NCI-H524 treated with DMSO at 0.1 percent for 48 hours (cell line): ENCODE data around the gene TNNI3.
"Not testable (repeated sequence)": the region's sequence is repeated elsewhere in the genome, so short reads cannot be mapped to it uniquely, and the experiment has no call there.

Experiments
- DNase-seq: peaks from one replicate; lab custom pipeline; 2025; lab: John Stamatoyannopoulos, UW

TNNI3 gene

GRCh38 chr19:55173186-55173713 lies 15.7 kb upstream of the TNNI3 start:
- no peak for DNase-seq

GRCh38 chr19:55172741-55173140 lies 15.2 kb upstream of the TNNI3 start:
- DNase-seq: no peak

GRCh38 chr19:55172318-55172717 lies 14.8 kb upstream of the TNNI3 start:
- DNase-seq: not testable (repeated sequence)

- no peak for DNase-seq
These were observed 13.9 kb upstream of the TNNI3 start for GRCh38 chr19:55171440-55171839.

GRCh38 chr19:55169136-55169535 lies 11.6 kb upstream of the TNNI3 start:
- DNase-seq: no peak

GRCh38 chr19:55166530-55167268 lies 9.2 kb upstream of the TNNI3 start, which contains the start of gene DNAAF3:
Gene DNAAF3 (minus strand): TSS chr19:55166613. CDS start chr19:55166413, 200 bp downstream.
- peak; percentile 85 for DNase-seq

GRCh38 chr19:55165952-55166529 lies 8.5 kb upstream of the TNNI3 start:
- peak; percentile 55 for DNase-seq

- DNase-seq: no peak
These were observed 4.2 kb upstream of the TNNI3 start for GRCh38 chr19:55161571-55162322.

- no peak for DNase-seq
These were observed 3.4 kb upstream of the TNNI3 start for GRCh38 chr19:55160986-55161365.

- DNase-seq: no peak
These were observed 2.8 kb upstream of the TNNI3 start for GRCh38 chr19:55160128-55160985.

- no peak for DNase-seq
These were observed 1.6 kb upstream of the TNNI3 start for GRCh38 chr19:55158848-55159749.

- no peak for DNase-seq
These were observed 891 bp upstream of the TNNI3 start for GRCh38 chr19:55158423-55158822.

GRCh38 chr19:55156202-55157063 lies 1.1 kb downstream of the TNNI3 start:
- no peak for DNase-seq

GRCh38 chr19:55155784-55156183 lies 1.7 kb downstream of the TNNI3 start:
- DNase-seq: not testable (repeated sequence)

- no peak for DNase-seq
These were observed 3.8 kb downstream of the TNNI3 start for GRCh38 chr19:55153652-55154264.

- DNase-seq: peak; percentile 30
These were observed 5.5 kb downstream of the TNNI3 start for GRCh38 chr19:55152017-55152416.

- no peak for DNase-seq
These were observed 8.2 kb downstream of the TNNI3 start, which contains the start of gene TNNT1 for GRCh38 chr19:55149078-55150003. Gene TNNT1 (minus strand): TSS chr19:55149206. CDS start chr19:55147157, 2,049 bp downstream.
